Measurements from ENCODE around the gene KIF24. TPM values are rescaled to one million over a fixed set of nuclear protein-coding genes. Genes with fewer than 3 reads are reported as not detected.

Gene KIF24
- total and polyA plus RNA-seq, 2 donors (not counting 1 experiment from before 2014, with no cell fraction given): 0.07 to 0.79 TPM

- intact Hi-C loops (cut with micrococcal nuclease): no loop called here
- no peak overlapping the region for H3K4me2 ChIP-seq (replicated peaks; ENCODE audit: low read depth, low read length, poor library complexity, severe bottlenecking)
- H3K36me3 ChIP-seq (replicated peaks in 1 of 2; ENCODE audit: control extremely low read depth in 1 of 2, control insufficient read depth in 1 of 2, extremely low read depth in 1 of 2, insufficient read depth in 2 of 2, low read length in 1 of 2): no peaks in the 10 kb centered on the region
- no peaks in the 10 kb centered on the region for H3K27me3 ChIP-seq (replicated peaks in 1 of 4; ENCODE audit: control extremely low read depth in 1 of 4, control insufficient read depth in 3 of 4, insufficient read depth in 4 of 4, low read length in 3 of 4)
- TF ChIP-seq EZH2 (IDR thresholded peaks at IDR 0.05; ENCODE audit: borderline replicate concordance, insufficient read depth, low read depth, low read length, poor library complexity, severe bottlenecking): no peak
- no peak for TF ChIP-seq CTCF (IDR thresholded peaks at IDR 0.05)
- ATAC-seq (ENCODE audit: low read depth): no peak
- Mint-ChIP-seq H3K27me3 (no peaks in the 10 kb centered on the region), H3K9me3 (ENCODE audit: insufficient read depth) (no peaks in the 10 kb centered on the region), H3K4me3 (no peak overlapping the region), H3K27ac (no peak overlapping the region), H3K4me1 (no peaks in the 10 kb centered on the region)
- no peak overlapping the region for H2AFZ ChIP-seq (ENCODE audit: insufficient read depth, low read depth, low read length, poor library complexity, severe bottlenecking)
- DNase-seq: no peak
- no peak overlapping the region for H3K9ac ChIP-seq (ENCODE audit: low read length)
- H3K4me1 ChIP-seq (ENCODE audit: control insufficient read depth in 2 of 2, insufficient read depth in 2 of 2, low read length in 2 of 2): no peaks in the 10 kb centered on the region
- no peaks in the 10 kb centered on the region for H3K79me2 ChIP-seq (ENCODE audit: control insufficient read depth, insufficient read depth, low read length)
- no peaks in the 10 kb centered on the region for H3K9me3 ChIP-seq (ENCODE audit: control extremely low read depth in 1 of 3, control insufficient read depth in 2 of 3, insufficient read depth in 1 of 3, low read length in 2 of 3)
- CTCF ChIA-PET: no interaction called here
- no peaks in the 10 kb centered on the region for H4K20me1 ChIP-seq (ENCODE audit: control insufficient read depth, insufficient read depth, low read length, poor library complexity, severe bottlenecking)
- H3K4me3 ChIP-seq (ENCODE audit: control extremely low read depth in 1 of 5, extremely low read depth in 1 of 5, insufficient read depth in 1 of 5, low read depth in 2 of 5, low read length in 4 of 5): no peak overlapping the region
- 86% methylated on average over 1 of the region's 1 CpG for WGBS (ENCODE audit: insufficient coverage)
- no peak overlapping the region for H3K27ac ChIP-seq (ENCODE audit: low read length in 2 of 2)
- POLR2A ChIA-PET: no interaction called here
Measured at GRCh38 chr9:34282096-34282495, 47.0 kb downstream of the KIF24 start.

GRCh38 chr9:34279411-34279810 lies 49.7 kb downstream of the KIF24 start:
- no peaks in the 10 kb centered on the region for H3K36me3 ChIP-seq (replicated peaks in 1 of 2; ENCODE audit: control extremely low read depth in 1 of 2, control insufficient read depth in 1 of 2, extremely low read depth in 1 of 2, insufficient read depth in 2 of 2, low read length in 1 of 2)
- H3K4me3 ChIP-seq (ENCODE audit: control extremely low read depth in 1 of 5, extremely low read depth in 1 of 5, insufficient read depth in 1 of 5, low read depth in 2 of 5, low read length in 4 of 5): no peak overlapping the region
- DNase-seq: no peak
- Mint-ChIP-seq H3K4me1 (no peaks in the 10 kb centered on the region), H3K9me3 (ENCODE audit: insufficient read depth) (no peaks in the 10 kb centered on the region), H3K27me3 (no peaks in the 10 kb centered on the region), H3K4me3 (no peak overlapping the region), H3K27ac (no peak overlapping the region)
- no peaks in the 10 kb centered on the region for H3K27me3 ChIP-seq (replicated peaks in 1 of 4; ENCODE audit: control extremely low read depth in 1 of 4, control insufficient read depth in 3 of 4, insufficient read depth in 4 of 4, low read length in 3 of 4)
- ChIA-PET CTCF (no interaction called here), POLR2A (no interaction called here)
- no peaks in the 10 kb centered on the region for H3K4me1 ChIP-seq (ENCODE audit: control insufficient read depth in 2 of 2, insufficient read depth in 2 of 2, low read length in 2 of 2)
- TF ChIP-seq EZH2 (IDR thresholded peaks at IDR 0.05; ENCODE audit: borderline replicate concordance, insufficient read depth, low read depth, low read length, poor library complexity, severe bottlenecking) (no peak), CTCF (IDR thresholded peaks at IDR 0.05) (no peak)
- WGBS (ENCODE audit: insufficient coverage): 100% methylated on average over 2 of the region's 3 CpGs
- no peak overlapping the region for H3K4me2 ChIP-seq (replicated peaks; ENCODE audit: low read depth, low read length, poor library complexity, severe bottlenecking)
- no peak for ATAC-seq (ENCODE audit: low read depth)
- H2AFZ ChIP-seq (ENCODE audit: insufficient read depth, low read depth, low read length, poor library complexity, severe bottlenecking): no peak overlapping the region
- no peaks in the 10 kb centered on the region for H3K9me3 ChIP-seq (ENCODE audit: control extremely low read depth in 1 of 3, control insufficient read depth in 2 of 3, insufficient read depth in 1 of 3, low read length in 2 of 3)
- H3K27ac ChIP-seq (ENCODE audit: low read length in 2 of 2): no peak overlapping the region
- no peak overlapping the region for H3K9ac ChIP-seq (ENCODE audit: low read length)
- H4K20me1 ChIP-seq (ENCODE audit: control insufficient read depth, insufficient read depth, low read length, poor library complexity, severe bottlenecking): no peaks in the 10 kb centered on the region
- H3K79me2 ChIP-seq (ENCODE audit: control insufficient read depth, insufficient read depth, low read length): no peaks in the 10 kb centered on the region
- intact Hi-C loops (cut with micrococcal nuclease): no loop called here

Small RNA genes lying within 50 kb of the gene (small RNA-seq; reads per million reads assigned to genes)
- gene RNU2-50P (ENCODE audit: insufficient read length, low read depth, low replicate concordance): not detected

Other genes with a start within 250 kb of the KIF24 start
- 1.9 and 2.3 TPM in 2 replicates for gene DCAF12, start 202.6 kb downstream of the KIF24 start, total RNA-seq
- gene DCAF12, start 202.6 kb downstream of the KIF24 start, polyA plus RNA-seq: 0.59 and 1.1 TPM in 2 replicates
- 27.0 and 29.3 TPM in 2 replicates for gene UBAP1, start 150.2 kb downstream of the KIF24 start, total RNA-seq
- gene UBAP1, start 150.2 kb downstream of the KIF24 start, polyA plus RNA-seq: 20.4 and 22.3 TPM in 2 replicates
- 16.1 and 20.4 TPM in 2 replicates for gene NUDT2, start 301 bp upstream of the KIF24 start, total RNA-seq
- gene NUDT2, start 301 bp upstream of the KIF24 start, polyA plus RNA-seq: 12.2 and 14.7 TPM in 2 replicates
- gene MYORG, start 47.6 kb upstream of the KIF24 start, total RNA-seq: 0.37 and 0.49 TPM in 2 replicates
- gene MYORG, start 47.6 kb upstream of the KIF24 start, polyA plus RNA-seq: 0.25 and 0.27 TPM in 2 replicates
- gene FAM219A, start 129.3 kb upstream of the KIF24 start, total RNA-seq: 16.0 and 17.3 TPM in 2 replicates
- 12.6 and 12.9 TPM in 2 replicates for gene FAM219A, start 129.3 kb upstream of the KIF24 start, polyA plus RNA-seq
- not detected in 2 replicates for gene DNAI1, start 129.5 kb upstream of the KIF24 start, total RNA-seq
- not detected in 2 replicates for gene DNAI1, start 129.5 kb upstream of the KIF24 start, polyA plus RNA-seq
- gene ENHO, start 193.7 kb upstream of the KIF24 start, total RNA-seq: not detected in 2 replicates
- 0.13 TPM in 1 of 2 replicates, not detected in the other for gene ENHO, start 193.7 kb upstream of the KIF24 start, polyA plus RNA-seq